Measurements from ENCODE around the gene FYB1.
A peak's percentile ranks its signal among the peaks of the same experiment; 100 is the strongest.

FYB1 gene

GRCh38 chr5:39093352-39093751, 126.0 kb downstream of the FYB1 start:
- no peak for TF ChIP-seq RAD21 (IDR thresholded peaks at IDR 0.05; ENCODE audit: low read depth)
- TF ChIP-seq REST (IDR thresholded peaks at IDR 0.05; ENCODE audit: low read depth), result no peak
- no peak for TF ChIP-seq CEBPB (IDR thresholded peaks at IDR 0.05)
- no peak for TF ChIP-seq EGR1 (IDR thresholded peaks at IDR 0.05)
- TF ChIP-seq TCF12 (IDR thresholded peaks at IDR 0.05; ENCODE audit: low read depth), result no peak
- no peak for TF ChIP-seq USF1 (IDR thresholded peaks at IDR 0.05)
- TF ChIP-seq YY1 (IDR thresholded peaks at IDR 0.05; ENCODE audit: low read depth), result no peak
- no peak for TF ChIP-seq FOXM1 (IDR thresholded peaks at IDR 0.05; ENCODE audit: borderline replicate concordance, low read depth)
- TF ChIP-seq ZBTB7A (IDR thresholded peaks at IDR 0.05; ENCODE audit: low read depth), result no peak
- TF ChIP-seq TEAD4 (IDR thresholded peaks at IDR 0.05), result no peak

- TF ChIP-seq TCF12 (IDR thresholded peaks at IDR 0.05; ENCODE audit: low read depth) (peak; percentile 27; the same call in 1 of the 2 replicates), USF1 (IDR thresholded peaks at IDR 0.05) (no peak)
These were observed 126.6 kb downstream of the FYB1 start for GRCh38 chr5:39092581-39093351.

- TF ChIP-seq CEBPB (IDR thresholded peaks at IDR 0.05), result no peak
These were observed 127.3 kb downstream of the FYB1 start for GRCh38 chr5:39091940-39092580.

GRCh38 chr5:39083968-39084367, 135.4 kb downstream of the FYB1 start:
- TF ChIP-seq FOXM1 (IDR thresholded peaks at IDR 0.05; ENCODE audit: borderline replicate concordance, low read depth), result no peak
- TF ChIP-seq ZBTB7A (IDR thresholded peaks at IDR 0.05; ENCODE audit: low read depth), result no peak
- no peak for TF ChIP-seq TCF12 (IDR thresholded peaks at IDR 0.05; ENCODE audit: low read depth)
- TF ChIP-seq NFIC (IDR thresholded peaks at IDR 0.05), result no peak
- no peak for TF ChIP-seq REST (IDR thresholded peaks at IDR 0.05; ENCODE audit: low read depth)
- no peak for TF ChIP-seq USF1 (IDR thresholded peaks at IDR 0.05)
- TF ChIP-seq CREB1 (IDR thresholded peaks at IDR 0.05; ENCODE audit: low read depth), result no peak

GRCh38 chr5:39082995-39083394, 136.4 kb downstream of the FYB1 start:
- TF ChIP-seq YY1 (IDR thresholded peaks at IDR 0.05; ENCODE audit: low read depth) (no peak), CEBPB (IDR thresholded peaks at IDR 0.05) (no peak), NFIC (IDR thresholded peaks at IDR 0.05) (no peak), TAF1 (IDR thresholded peaks at IDR 0.05; ENCODE audit: low read depth) (no peak), RAD21 (IDR thresholded peaks at IDR 0.05; ENCODE audit: low read depth) (no peak)

- no peak for TF ChIP-seq CEBPB (IDR thresholded peaks at IDR 0.05)
- TF ChIP-seq RAD21 (IDR thresholded peaks at IDR 0.05; ENCODE audit: low read depth), result peak; percentile 62
These were observed 138.7 kb downstream of the FYB1 start for GRCh38 chr5:39080597-39081204.

- TF ChIP-seq EGR1 (IDR thresholded peaks at IDR 0.05), result no peak
These were observed 139.2 kb downstream of the FYB1 start for GRCh38 chr5:39080168-39080567.

Data from Ishikawa (cell line).